Left renal pelvis (tissue), 4 donors: Measurements from ENCODE around the gene FAM13A. TPM values are rescaled to one million over a fixed set of nuclear protein-coding genes. Genes with fewer than 3 reads are reported as not detected.

Experiments
- DNase-seq, 4 donors: peaks; one replicate each; pipeline ENCODE4 v3.0.0-alpha.2; 2013; ENCODE audit warnings: low read depth in 4 of 4, low spot score in 3 of 4
- polyA plus RNA-seq, 4 donors: library from polyadenylated mRNA; unstranded; fragments of 120-200 nt; gene quantifications; one replicate each; pipeline ENCODE4 v1.2.1, GENCODE V29; 2013; ENCODE audit not compliant: insufficient read length in 4 of 4

FAM13A gene
- polyA plus RNA-seq, 4 donors, result 31.1 to 38.6 (median 33.1) TPM

DNA sequence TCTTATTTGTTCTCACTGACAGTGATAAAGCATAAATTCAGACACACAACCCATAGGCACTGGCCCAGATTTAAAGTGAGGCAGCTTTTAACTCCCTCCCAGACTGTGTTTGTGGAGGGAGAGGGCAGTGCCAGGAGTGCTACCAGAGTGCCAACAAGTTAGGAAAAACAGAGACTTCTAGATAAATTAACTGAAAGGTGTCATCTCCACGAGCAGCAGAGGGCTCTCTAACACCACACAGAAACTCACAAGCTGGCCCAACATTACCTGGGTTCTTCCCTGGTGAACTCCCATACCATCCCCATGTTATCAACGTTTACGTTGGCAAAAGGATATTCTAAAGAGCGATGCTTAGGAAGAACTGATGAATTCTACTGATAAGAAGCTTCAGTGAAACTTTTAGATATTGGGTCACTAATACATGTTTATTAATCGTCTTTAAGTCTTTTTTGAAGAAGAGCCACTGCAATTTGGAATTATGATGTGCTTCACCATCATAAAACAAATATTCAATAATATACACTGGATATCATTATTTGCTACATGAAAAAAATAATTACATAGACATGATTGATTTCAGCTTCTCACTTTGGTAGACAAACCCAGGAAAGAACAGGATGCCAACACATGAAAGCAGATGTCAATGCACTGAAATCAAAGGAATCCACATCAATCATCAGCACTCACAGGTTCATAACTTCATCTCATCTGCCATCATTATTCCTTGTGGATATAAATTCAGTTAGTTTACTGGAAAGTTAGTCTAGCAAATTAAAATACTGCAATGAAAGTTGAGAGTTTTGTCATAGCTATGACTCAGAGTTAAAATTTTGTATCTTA is 238.1 kb downstream of the FAM13A start:
- no peak for DNase-seq

DNA sequence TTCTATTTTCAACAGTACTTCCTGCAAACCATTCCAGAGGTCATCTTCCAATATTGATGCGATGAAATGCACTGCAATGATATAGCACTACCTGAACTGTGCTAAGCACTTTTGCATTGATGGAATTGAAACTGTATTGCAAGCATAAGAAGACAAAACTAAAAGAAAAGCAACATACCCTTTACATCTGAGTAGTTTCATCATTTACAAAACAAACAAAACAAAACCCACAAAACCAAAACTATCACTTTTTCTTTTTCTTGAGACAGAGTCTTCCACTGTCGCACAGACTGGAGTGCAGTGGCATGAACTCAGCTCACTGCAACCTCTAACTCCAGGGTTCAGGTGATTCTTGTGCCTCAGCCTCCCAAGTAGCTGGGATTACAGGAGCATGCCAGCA is 239.2 kb downstream of the FAM13A start:
- no peak for DNase-seq

DNA sequence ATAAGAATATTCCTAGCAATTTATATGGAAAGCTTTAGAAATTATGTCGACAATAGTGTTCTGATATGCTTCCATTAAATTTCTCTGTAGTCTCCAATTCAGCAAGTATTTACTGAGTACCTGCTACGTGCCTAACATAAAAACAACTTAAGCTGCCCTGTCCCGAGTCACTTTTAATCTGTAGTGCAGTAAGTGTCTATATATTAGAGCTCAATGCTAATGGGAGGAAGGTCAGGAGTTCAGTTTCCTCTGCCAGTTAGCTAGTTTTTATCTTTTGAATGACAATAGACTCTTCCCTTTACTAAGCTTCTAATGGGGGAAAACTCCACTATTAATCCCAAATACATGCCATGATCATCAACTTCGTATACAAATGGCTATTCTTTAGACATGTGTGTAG is 240.6 kb downstream of the FAM13A start:
- DNase-seq, result no peak

DNA sequence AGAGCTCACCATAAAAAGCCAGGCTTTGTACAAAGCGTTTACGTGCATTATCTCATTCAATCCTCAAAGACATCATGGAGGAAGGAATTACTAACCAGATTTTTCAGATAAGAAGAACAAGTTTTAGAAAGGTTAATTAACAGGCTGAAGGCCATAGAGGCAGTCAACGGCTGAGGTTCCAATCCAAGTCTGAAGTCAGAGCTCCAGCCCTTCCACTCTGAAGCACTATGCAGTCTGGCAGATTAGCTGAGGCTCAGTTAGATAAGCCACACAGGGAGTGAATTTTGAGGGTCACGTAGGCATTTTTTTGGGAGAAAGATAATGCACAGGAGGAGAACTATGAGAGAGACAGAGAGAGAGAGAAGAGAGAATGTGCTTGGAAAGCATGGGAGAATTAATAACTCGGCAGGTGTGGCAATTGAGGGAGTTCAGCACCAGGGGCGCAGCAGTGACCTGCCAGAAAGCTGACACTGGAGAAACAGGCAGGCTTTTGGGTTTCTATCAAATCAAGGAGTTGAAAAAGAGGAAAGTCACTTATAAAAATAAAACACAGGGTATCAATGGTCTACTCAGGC is 242.9 kb downstream of the FAM13A start:
- no peak for DNase-seq

DNA sequence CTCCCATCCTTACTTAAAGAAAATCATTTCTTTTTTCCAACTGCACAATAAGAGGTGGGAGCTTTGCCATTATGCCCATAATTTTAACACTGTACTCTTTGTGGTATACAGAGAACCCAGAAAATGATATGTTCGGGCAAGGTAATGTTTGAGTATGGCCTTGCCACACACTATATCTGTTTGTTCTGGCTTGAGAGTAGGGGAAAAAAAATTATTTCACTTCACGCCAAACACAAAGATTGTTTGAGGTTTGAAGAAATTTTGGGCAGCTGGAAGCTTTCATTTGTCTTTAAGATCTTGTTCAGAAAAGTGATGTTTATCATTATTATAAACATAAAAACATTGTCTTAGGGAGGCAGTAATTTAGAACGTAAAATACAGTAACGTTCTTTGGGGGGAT is 244.0 kb downstream of the FAM13A start:
- no peak for DNase-seq

DNA sequence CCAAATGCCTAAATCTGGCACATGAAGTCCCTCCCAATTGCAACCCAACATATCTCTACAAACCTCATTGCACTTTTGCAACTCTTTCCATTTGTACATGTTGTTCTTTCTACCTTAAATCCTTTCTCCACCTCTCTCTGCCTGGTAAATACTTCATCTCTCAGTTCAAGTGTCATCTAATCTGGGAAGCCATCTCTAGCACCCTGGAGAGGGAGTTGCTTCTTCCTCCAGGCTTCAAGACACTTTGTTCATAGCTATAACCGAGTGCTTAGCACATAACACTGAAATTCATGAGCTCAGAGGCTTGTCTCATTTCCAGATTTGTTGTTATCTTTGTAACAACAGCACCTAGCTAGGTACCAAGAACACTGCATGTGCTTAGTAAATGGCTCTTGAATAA is 244.6 kb downstream of the FAM13A start:
- DNase-seq, result no peak

DNA sequence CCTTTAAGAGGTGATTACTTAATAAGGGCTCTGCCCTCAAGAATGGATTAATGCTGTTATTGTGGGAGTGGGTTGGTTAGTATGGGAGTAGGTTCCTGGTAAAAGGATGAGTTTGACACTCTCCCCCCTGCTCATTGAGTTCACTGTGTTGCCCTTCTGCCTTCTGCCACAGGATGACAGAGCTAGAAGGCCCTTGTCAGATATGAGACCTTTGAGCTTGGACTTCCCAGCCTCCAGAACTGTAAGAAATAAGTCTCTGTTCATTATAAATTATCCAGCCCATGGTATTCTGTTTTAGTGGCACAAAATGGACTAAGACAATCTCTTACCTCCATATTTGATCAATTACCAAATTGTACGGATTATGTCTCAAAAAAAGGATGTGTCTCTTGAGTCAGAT is 245.1 kb downstream of the FAM13A start:
- DNase-seq, result no peak

DNA sequence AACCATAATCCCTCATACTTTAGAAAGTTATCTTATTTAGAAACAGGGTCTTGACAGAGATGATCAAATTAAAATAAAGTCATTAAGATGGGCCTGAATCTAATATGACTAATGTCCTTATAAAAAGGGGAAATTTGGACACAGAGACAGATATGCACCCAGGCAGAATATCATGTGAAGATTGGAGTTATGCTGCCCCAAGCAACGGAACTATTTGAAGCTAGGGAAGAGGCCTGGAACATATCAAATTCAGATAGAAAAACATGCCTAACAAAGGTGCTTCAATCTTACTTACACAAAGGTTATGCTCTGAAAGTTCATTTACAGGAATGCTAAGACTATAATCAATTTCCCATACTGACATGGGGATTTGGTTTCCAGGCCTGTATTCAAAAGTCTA is 246.7 kb downstream of the FAM13A start:
- DNase-seq, result no peak

DNA sequence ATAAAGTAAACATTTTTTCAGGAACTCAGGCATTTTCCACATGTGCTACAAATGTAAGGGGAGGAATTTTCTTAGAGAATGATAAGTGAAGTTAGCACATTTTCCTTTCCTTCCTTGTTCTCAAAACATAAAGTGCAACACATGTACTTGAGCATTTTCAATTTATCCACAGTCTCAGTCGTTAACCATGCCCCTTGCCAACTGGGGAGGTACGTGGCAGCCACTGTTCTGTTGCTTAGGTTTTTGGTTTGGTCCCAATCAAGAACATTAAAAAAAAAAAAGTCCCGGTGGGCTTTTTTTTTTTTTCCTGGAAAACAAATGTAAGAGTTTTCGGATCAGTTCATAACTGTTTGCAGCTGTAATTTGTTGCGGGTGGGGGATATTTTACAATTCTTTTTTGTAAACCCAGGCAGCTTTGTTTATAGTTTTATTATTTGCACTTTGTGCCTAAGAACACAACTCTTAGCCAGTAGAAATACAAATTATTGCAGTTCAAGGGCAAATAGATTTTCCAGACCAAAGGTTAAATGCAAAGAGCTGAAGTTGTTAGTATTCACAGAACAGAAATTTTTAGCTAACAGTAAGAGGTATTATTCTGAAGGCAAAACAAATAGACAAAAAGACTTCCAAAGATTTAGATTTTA is 247.3 kb downstream of the FAM13A start:
- DNase-seq, result no peak

DNA sequence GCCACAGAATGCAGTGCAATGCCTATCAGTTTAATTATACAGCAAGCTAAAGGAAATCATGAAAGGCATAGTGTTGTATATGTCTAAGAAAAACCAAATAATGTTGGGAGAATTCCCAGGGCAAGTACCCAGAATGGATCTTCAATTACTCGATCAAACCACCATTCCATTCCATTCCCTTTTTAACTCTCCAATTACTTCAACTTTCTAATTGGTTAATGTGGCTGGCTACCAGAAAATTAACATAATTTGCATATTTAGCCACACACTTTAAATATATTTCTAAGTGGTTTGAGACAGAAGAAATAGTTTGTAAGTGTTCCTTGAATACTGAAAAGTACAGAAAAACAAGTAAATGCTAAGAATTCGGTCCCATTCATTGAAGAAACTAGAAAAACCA is 247.9 kb downstream of the FAM13A start:
- no peak for DNase-seq

DNA sequence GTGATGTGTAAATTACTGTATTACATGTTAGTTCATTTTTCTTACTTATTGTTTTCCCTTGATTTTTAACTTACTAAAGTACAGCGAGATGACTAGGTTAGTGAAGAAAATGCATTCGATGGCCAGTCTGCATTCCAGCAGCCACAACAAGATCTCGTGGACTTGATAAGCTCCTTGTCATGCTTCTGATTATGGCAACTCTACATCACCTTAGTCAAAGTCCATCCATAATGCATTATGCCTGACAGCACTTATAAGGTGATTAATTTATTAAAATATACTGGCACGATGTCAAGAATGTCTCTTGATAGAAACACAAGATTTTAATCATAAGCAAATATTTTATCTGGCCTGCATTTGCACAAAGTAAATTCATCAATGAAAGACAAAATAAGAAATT is 249.5 kb downstream of the FAM13A start:
- DNase-seq, result no peak

DNA sequence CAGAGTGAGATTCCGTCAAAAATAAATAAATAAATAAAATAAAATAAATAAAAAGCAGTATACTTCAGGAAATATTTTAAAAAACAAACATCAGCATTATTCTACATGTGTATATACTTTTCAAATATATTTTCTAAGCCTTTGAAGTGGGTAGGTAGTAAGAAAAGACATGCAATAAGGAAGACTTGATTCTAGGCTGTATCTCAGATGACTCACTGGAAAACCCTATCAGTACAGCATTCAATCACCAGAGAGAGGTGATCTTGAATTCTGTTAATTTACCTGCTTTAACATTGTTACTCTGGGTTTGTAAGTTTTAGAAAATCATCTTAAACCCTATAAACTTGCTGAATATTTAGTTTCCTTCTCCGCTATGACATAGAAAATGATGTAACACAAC is 252.8 kb downstream of the FAM13A start:
- DNase-seq, result no peak

DNA sequence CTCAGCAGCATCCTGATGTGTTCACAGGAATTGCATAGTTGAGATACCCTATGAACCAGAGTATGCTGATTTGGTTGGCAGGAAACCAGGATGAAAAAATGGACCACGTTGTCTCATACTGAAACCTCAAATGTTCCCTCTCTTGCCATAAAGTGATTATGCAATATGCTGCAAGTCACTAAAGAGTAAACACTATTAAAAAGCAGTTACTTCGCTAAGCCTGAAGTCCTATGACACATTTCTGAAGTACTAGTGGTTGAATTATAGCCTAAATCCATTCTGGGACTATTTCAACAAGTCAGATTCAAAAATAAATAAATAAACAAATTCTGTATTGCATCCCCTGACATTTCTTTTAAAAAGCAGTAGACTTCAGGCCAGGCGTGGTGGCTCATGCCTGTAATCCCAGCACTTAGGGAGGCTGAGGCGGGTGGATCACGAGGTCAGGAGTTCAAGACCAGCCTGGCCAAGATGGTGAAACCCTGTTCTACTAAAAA is 253.3 kb downstream of the FAM13A start:
- no peak for DNase-seq

DNA sequence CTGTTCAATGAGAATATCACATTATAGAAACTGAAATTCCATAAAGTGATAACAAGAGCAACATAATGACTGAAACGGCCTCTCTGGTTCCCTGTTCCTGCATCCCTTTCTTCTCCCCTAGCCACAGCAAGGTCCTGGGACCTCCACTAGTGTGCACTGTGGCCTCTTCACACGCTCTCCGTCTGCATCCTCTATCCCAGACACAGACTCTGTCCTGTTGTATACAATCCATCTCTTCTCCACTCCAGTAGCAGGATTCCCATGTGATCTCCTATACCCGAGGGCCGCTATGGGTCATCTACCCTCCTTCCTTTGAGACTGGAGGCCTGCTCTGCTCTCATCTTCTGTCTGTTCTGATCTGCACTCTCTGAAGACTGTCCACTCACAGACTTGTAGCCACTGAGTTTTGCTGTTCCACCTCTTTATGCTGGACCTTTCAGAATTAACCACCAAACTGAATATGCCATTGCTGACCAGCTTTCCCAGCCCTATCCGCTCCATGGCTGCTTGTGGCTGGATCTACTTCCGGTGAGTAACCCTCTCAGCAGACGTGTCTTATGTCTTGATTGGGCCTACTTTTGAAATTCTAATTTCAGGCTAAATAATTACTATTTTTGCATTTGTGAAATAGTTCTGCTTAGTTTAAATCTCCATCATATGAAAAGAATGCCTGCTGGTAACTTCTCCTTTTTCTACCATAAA is 254.2 kb downstream of the FAM13A start:
- DNase-seq, result no peak

DNA sequence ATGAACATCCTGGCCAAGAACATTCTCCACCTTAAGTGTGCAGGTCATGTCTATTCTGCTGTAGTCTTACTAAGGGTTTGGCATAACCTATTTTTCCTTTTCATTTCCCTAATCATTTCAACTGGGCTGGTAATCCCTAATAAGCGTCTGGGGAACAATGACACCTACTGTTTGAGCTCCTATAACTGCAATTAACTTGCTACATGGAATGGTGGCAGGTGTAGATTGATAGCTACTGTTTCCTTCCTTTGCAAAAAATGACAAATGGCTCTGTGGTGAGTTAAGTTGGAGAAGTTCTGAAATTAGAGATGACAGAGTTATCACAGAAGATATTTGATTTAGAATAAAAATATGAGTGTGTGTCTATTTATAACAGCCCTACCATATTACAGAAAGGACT is 254.8 kb downstream of the FAM13A start:
- no peak for DNase-seq

DNA sequence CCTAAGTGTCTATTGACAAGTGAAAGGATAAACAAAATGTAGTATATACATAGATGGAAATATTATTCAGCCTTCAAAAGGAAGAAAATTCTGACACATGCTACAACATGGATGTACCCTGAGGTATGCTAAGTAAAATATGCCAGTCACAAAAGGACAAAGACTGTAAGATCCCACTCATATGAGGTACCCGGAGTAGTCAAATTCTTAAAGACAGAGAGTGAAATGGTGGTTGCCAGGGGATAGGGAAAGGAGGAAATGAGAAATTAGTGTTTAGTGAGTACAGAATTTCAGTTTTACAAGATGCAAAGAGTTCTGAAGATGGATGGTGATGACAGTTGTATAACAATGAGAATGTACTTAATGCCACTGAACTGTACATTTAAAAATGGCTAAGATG is 257.1 kb downstream of the FAM13A start:
- no peak for DNase-seq

DNA sequence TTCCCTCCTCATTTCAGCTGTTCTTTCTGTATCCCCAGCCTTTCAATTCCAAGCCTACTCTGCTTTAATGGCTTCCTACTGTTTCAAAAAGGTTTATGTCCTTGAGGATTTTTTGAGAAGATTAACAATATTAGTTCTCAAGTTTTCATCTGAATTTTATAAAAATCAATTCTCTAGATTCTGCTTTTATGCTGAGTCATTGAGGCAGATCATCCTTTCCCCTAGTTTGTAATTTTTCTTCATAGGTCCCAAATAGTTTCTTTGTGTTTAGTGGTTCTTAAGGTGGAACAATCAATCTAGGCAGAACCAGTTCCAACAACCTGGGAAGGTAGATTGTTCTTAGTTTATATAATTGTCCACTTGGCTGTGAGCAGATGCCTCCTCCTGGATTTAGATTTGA is 259.3 kb downstream of the FAM13A start:
- DNase-seq, result no peak

DNA sequence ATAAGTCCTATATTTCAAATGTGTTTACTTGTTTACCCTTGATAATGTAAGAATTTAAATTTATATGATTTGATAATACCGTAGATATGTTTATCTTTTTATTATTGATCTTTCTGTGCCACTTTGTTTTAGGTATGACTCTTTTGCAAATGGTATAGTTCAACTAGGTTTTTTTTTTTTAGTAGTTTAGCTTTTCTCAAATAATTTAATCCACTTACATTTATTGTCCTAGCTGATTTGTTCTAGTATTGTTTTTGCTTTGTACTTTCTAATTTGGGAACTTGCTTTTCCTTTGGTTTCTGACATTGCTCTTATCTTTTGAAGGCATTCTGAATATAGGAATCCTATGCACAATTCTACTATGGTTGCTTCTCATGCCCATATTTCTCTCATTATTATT is 260.4 kb downstream of the FAM13A start:
- DNase-seq, result no peak

DNA sequence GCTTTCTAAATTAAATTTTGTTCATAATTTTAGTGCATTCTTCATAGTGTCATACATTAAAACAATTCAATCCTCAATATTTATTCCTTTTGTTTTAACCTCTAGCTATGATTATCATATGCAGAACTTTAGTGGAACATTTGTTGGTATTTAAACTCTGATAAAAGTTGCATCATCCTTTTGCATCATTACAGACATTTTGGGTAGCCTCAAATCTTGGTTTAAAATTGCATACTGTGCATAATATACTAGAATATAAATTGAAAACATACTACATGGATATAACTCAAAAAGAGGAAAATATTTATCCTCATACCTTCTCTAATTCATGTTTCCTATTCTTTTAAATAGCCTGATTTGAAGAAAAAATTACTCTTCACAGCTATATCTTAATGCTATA is 262.0 kb downstream of the FAM13A start:
- DNase-seq, result no peak

DNA sequence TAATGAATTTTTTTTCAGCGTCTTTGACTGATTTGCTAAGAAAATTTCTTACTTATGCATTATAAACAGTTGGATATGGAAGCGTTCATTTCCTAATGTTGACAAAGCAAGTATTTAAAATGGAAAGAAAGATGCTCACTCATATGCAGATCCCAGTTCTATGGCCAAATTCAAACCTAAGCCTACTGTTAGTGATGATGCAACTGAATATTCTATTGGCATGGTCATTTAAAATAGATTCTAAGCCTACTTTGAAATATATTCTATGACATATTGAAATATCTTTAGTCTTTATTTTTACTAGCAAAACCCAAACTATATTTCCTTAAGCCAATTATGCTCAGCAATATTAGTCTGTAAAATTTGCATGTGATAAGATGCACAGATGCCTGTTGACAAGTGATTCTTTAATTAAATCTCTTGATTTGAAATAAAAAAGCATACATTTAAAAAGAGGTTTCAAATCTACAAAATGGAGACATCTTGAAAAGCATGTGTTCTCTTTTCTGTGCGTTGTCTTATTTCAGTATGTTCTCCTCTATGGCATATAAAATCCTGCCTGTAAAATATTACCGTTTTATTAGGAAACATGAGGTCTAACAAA is 262.8 kb downstream of the FAM13A start:
- DNase-seq, result no peak

DNA sequence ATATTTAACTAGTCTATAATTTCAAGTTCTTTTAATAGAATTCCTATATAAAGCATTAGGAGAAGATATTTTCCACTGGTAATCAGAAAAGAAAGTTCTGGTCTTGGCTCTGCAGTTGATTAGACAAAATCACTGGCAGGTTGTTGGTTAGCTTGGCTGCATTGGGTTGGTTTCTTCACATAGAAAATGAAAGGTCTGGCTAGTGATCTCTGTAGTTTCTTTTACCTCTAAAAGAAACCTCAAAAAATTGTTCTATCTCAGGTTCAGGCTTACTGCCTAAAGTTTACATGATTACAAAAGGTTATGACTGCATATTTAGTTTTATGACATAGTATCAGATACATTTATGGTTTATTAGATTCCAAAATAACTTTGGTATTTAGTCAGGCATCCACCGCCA is 263.5 kb downstream of the FAM13A start:
- DNase-seq, result no peak
